ENCODE data around the gene CHRNA10. TPM values are rescaled to one million over a fixed set of nuclear protein-coding genes. Genes with fewer than 3 reads are reported as not detected.

CHRNA10 gene
- total RNA-seq, 2 experiments from 2014 or later: 2.6 to 3.3 TPM

DNA sequence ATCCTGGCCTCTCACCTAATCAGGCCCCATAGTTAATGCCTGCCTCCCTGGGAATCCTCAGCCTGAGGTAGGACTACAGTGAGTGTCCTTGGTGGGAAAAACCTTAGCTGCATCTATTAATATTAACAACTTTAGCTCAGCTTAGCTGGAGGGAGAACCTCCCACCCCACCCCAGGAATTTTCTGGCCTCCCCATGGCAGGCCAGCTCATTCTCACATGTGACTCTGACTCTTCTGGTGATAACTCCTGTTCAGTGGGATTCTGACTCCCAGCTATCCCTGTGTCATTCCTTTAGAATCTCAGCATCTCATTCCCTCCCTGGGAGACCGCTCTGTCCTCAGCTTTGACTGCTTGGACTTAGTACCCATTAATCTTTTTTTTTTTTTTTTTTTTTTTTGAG is 43.9 kb downstream of the CHRNA10 start:
- H3K9me2 ChIP-seq (ENCODE audit: insufficient read depth, low read length): no peaks in the 10 kb centered on the region
- CTCF ChIA-PET (ENCODE audit: unreplicated experiment): interaction anchor here (0.7 kb wide), 1 partner anchor 17 kb away, joined by 3 read pairs; no protein-coding TSS in a partner anchor
- no peak overlapping the region for H3K4me2 ChIP-seq (ENCODE audit: low read length)
- H2AFZ ChIP-seq (ENCODE audit: low read length): no peak overlapping the region
- no TSS peak for BruUV-seq (replicated peaks)
- H3K4me3 ChIP-seq (ENCODE audit: low read depth, low read length, poor library complexity, severe bottlenecking): no peak overlapping the region
- no peaks in the 10 kb centered on the region for H3K9me3 ChIP-seq (ENCODE audit: low read length)
- TF ChIP-seq, protein P1, sequence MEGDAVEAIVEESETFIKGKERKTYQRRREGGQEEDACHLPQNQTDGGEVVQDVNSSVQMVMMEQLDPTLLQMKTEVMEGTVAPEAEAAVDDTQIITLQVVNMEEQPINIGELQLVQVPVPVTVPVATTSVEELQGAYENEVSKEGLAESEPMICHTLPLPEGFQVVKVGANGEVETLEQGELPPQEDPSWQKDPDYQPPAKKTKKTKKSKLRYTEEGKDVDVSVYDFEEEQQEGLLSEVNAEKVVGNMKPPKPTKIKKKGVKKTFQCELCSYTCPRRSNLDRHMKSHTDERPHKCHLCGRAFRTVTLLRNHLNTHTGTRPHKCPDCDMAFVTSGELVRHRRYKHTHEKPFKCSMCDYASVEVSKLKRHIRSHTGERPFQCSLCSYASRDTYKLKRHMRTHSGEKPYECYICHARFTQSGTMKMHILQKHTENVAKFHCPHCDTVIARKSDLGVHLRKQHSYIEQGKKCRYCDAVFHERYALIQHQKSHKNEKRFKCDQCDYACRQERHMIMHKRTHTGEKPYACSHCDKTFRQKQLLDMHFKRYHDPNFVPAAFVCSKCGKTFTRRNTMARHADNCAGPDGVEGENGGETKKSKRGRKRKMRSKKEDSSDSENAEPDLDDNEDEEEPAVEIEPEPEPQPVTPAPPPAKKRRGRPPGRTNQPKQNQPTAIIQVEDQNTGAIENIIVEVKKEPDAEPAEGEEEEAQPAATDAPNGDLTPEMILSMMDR (conservative IDR thresholded peaks at IDR 0.05; ENCODE audit: low read length): no peak
- TF ChIP-seq EZH2phosphoT487 (IDR thresholded peaks at IDR 0.05; ENCODE audit: borderline replicate concordance, low read depth, low read length): no peak
- intact Hi-C loops (cut with micrococcal nuclease; ENCODE audit: unreplicated experiment): no loop called here
- POLR2A ChIA-PET: interaction anchor here (0.8 kb wide), 1 partner anchor 958 kb away, joined by 4 read pairs; no protein-coding TSS in a partner anchor
- no peaks in the 10 kb centered on the region for H4K20me1 ChIP-seq (ENCODE audit: insufficient read depth, low read length)
- H3K27ac ChIP-seq (ENCODE audit: low read depth, low read length, poor library complexity, severe bottlenecking): no peak overlapping the region
- DNase-seq (ENCODE audit: low spot score): no peak
- no peaks in the 10 kb centered on the region for H3K4me1 ChIP-seq (ENCODE audit: insufficient read depth, low read length, poor library complexity, severe bottlenecking)
- H3K79me2 ChIP-seq (ENCODE audit: insufficient read depth, low read depth, low read length): no peaks in the 10 kb centered on the region
- H3K36me3 ChIP-seq (ENCODE audit: insufficient read depth, low read length): no peaks in the 10 kb centered on the region

DNA sequence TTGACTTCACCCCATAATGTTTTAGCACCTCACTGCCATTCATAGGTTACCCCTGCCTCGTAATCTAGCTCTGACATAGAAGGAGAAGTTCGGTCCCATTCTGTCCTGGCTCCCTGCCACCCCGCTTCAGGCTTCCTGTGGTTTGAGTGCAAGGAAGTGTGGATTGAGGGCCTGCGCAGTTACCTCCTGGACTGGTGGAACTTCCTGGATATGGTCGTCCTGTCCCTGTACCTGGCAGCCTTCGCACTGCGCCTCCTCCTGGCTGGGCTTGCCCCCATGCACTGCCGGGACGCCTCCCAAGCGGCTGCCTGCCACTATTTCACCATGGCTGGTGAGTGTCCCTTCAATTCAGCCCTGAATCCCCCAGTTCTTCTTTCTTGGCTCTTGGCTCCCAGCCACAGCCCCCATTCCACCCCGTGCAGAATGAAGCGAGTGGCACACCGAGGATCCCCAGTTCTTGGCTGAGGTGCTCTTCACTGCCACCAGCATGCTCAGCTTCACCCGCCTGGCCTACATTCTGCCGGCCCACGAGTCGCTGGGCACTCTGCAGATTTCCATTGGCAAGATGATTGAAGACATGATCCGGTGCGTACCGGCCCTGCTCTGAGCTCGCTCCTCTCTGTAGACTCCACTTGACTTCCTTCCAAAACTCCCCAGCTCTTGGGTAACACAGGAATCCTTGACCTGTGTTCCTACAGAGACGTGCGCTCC is 44.8 kb downstream of the CHRNA10 start:
- Histone ChIP-seq H2AFZ (ENCODE audit: low read length) (no peak overlapping the region), H3K27ac (ENCODE audit: low read depth, low read length, poor library complexity, severe bottlenecking) (no peak overlapping the region), H3K9me3 (ENCODE audit: low read length) (no peaks in the 10 kb centered on the region), H3K4me3 (ENCODE audit: low read depth, low read length, poor library complexity, severe bottlenecking) (no peak overlapping the region), H3K36me3 (ENCODE audit: insufficient read depth, low read length) (no peaks in the 10 kb centered on the region), H3K4me1 (ENCODE audit: insufficient read depth, low read length, poor library complexity, severe bottlenecking) (no peaks in the 10 kb centered on the region), H3K9me2 (ENCODE audit: insufficient read depth, low read length) (no peaks in the 10 kb centered on the region), H4K20me1 (ENCODE audit: insufficient read depth, low read length) (no peaks in the 10 kb centered on the region), H3K4me2 (ENCODE audit: low read length) (no peak overlapping the region), H3K79me2 (ENCODE audit: insufficient read depth, low read depth, low read length) (no peaks in the 10 kb centered on the region)
- ChIA-PET POLR2A (interaction anchor here (0.8 kb wide), 1 partner anchor 958 kb away, joined by 4 read pairs; no protein-coding TSS in a partner anchor), CTCF (ENCODE audit: unreplicated experiment) (no interaction called here)
- no TSS peak for BruUV-seq (replicated peaks)
- DNase-seq (ENCODE audit: low spot score): no peak
- TF ChIP-seq EZH2phosphoT487 (IDR thresholded peaks at IDR 0.05; ENCODE audit: borderline replicate concordance, low read depth, low read length): no peak
- TF ChIP-seq, protein P1 (conservative IDR thresholded peaks at IDR 0.05; ENCODE audit: low read length): no peak
- intact Hi-C loops (cut with micrococcal nuclease; ENCODE audit: unreplicated experiment): no loop called here

DNA sequence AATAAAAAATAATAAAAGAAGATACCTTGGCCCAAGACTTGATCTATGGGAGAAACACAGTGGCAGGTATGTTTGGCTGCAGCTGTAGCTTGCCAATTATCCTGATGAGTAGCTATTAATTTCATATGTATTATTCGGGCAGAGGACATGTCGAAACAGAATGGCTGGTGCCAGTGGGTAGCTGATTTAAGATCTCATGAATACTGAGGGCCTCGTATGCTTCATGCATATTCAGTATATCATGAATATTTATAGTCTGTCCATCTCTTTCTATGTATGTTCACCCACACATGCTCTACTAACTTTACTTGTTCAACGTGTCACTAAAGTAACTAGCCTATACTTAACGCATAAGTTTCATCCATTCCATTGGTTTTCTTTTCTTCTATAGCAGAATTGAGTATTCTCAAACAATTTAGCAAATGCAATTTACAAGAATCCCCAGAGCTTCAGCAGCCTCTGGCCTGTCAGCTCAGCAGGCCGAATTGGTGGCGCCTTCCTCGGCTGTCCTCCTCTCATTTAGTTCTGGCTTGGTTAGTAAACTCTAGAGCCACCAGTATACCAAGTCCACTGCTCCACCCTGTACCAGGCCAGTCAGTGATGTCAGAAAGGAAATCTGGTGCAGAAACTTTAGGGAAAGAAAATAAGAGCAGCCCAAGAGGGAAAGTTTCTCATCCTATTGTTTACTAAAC is 47.3 kb downstream of the CHRNA10 start:
- Histone ChIP-seq H3K36me3 (ENCODE audit: insufficient read depth, low read length) (no peaks in the 10 kb centered on the region), H3K4me2 (ENCODE audit: low read length) (no peak overlapping the region), H3K9me2 (ENCODE audit: insufficient read depth, low read length) (no peaks in the 10 kb centered on the region), H3K4me3 (ENCODE audit: low read depth, low read length, poor library complexity, severe bottlenecking) (no peak overlapping the region), H3K4me1 (ENCODE audit: insufficient read depth, low read length, poor library complexity, severe bottlenecking) (no peaks in the 10 kb centered on the region), H3K27ac (ENCODE audit: low read depth, low read length, poor library complexity, severe bottlenecking) (no peak overlapping the region), H2AFZ (ENCODE audit: low read length) (no peak overlapping the region), H3K79me2 (ENCODE audit: insufficient read depth, low read depth, low read length) (no peaks in the 10 kb centered on the region), H4K20me1 (ENCODE audit: insufficient read depth, low read length) (no peaks in the 10 kb centered on the region), H3K9me3 (ENCODE audit: low read length) (no peaks in the 10 kb centered on the region)
- no TSS peak for BruUV-seq (replicated peaks)
- TF ChIP-seq EZH2phosphoT487 (IDR thresholded peaks at IDR 0.05; ENCODE audit: borderline replicate concordance, low read depth, low read length): no peak
- TF ChIP-seq, protein P1 (conservative IDR thresholded peaks at IDR 0.05; ENCODE audit: low read length): no peak
- DNase-seq (ENCODE audit: low spot score): no peak
- ChIA-PET CTCF (ENCODE audit: unreplicated experiment) (interaction anchor here (0.5 kb wide), 1 partner anchor 201 kb away, joined by 3 read pairs; no protein-coding TSS in a partner anchor), POLR2A (no interaction called here)
- intact Hi-C loops (cut with micrococcal nuclease; ENCODE audit: unreplicated experiment): no loop called here

Data from OCI-LY7 (cell line).